Neural crest cell (in vitro differentiated cells): Measurements from ENCODE around the gene GNAT2. TPM values are rescaled to one million over a fixed set of nuclear protein-coding genes. Genes with fewer than 3 reads are reported as not detected.

ENCODE experiments used
- DNase-seq: peaks from one replicate; pipeline ENCODE4 v3.0.0; 2021; ENCODE audit warnings: low read depth, mixed read lengths, low spot score
- H3K27ac Mint-ChIP-seq: one replicate; pipeline ENCODE4 v1.8.0; 2021; ENCODE audit warnings: mild to moderate bottlenecking, mixed read lengths; ENCODE audit not compliant: unreplicated experiment
- H3K27me3 Mint-ChIP-seq: 2 replicates; pipeline ENCODE4 v1.8.0; 2021; ENCODE audit warnings: low read depth, mild to moderate bottlenecking, mixed read lengths
- H3K36me3 Mint-ChIP-seq: 2 replicates; pipeline ENCODE4 v1.8.0; 2021; ENCODE audit warnings: low read depth, mild to moderate bottlenecking, mixed read lengths
- H3K4me1 Mint-ChIP-seq: 2 replicates; pipeline ENCODE4 v1.8.0; 2021; ENCODE audit warnings: mixed read lengths
- H3K4me3 Mint-ChIP-seq: one replicate; pipeline ENCODE4 v1.8.0; 2021; ENCODE audit warnings: mild to moderate bottlenecking, mixed read lengths
- H3K9me3 Mint-ChIP-seq: 2 replicates; pipeline ENCODE4 v1.8.0; 2021; ENCODE audit warnings: mixed read lengths
- total RNA-seq: library from RNA; stranded (reverse); gene quantifications from 2 replicates; pipeline ENCODE4 v1.2.1, GENCODE V29; 2021
- TF ChIP-seq, protein P1 (sequence below): fragments of 200-600 bp; sonication (generic); conservative IDR thresholded peaks from 2 replicates; pipeline ENCODE4 v1.5.0; 2021; ENCODE audit warnings: antibody characterized with exemption, mild to moderate bottlenecking

GNAT2 gene
- total RNA-seq, 1 donor from 2014 or later, result not detected

DNA sequence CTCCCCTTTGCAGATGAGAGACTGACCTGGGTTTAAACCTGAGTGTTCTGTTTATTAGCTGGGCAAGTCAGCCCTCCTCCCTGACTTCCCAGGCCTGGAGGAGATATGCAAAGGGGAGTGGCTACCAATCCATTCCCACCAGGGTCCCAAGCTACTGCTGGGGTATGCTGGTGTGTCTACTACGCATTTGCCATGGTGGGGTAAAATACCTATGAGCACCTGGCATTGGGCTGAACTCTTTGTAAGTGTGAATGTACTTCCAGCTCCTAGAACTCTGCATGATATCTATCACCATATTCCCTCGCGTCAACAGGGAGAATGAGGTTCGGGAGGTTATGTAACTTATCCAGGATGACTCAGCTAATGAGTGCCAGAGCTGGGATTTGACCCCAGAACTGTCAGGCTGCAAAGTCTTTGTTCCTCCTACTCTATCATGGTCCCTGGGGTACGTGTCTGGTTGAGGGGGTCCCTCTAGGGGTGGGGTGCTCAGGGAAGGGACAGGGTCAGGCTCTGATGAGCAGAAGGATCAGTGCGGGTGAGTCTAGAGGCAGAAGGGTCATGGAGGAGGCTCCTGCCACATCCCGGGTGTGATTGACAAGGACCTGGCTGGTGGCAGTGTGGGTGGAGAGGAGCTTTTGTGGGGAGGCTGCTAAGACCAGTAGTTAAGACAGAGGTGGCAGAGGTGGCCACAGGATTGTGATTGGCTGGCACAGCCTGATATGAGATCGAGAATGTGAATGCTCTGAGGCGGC is 17.0 kb upstream of the GNAT2 start:
- Mint-ChIP-seq H3K4me3 (peak overlapping the region; percentile 8), H3K27ac (no peak overlapping the region), H3K4me1 (peaks cover 17% of the 10 kb centered on the region), H3K36me3 (no peaks in the 10 kb centered on the region), H3K9me3 (no peaks in the 10 kb centered on the region), H3K27me3 (no peaks in the 10 kb centered on the region)
- TF ChIP-seq, protein P1, sequence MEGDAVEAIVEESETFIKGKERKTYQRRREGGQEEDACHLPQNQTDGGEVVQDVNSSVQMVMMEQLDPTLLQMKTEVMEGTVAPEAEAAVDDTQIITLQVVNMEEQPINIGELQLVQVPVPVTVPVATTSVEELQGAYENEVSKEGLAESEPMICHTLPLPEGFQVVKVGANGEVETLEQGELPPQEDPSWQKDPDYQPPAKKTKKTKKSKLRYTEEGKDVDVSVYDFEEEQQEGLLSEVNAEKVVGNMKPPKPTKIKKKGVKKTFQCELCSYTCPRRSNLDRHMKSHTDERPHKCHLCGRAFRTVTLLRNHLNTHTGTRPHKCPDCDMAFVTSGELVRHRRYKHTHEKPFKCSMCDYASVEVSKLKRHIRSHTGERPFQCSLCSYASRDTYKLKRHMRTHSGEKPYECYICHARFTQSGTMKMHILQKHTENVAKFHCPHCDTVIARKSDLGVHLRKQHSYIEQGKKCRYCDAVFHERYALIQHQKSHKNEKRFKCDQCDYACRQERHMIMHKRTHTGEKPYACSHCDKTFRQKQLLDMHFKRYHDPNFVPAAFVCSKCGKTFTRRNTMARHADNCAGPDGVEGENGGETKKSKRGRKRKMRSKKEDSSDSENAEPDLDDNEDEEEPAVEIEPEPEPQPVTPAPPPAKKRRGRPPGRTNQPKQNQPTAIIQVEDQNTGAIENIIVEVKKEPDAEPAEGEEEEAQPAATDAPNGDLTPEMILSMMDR, result no peak
- no peak for DNase-seq

DNA sequence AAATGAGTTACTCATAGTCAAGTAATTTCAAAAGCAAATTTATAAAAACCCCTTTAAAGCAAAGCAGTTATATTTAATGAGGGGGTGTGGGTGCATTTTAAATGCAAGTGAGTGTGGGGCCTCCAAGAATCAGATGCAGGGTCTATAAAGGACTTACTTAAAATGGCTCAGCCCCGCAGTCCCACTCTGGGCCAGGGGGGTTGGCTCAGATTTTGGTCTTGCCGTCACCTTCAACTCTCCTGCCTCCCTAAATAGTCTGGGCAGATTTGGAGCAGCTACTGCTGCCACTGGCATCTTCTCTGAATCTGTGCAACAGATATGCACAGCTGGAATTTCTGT is 16.4 kb upstream of the GNAT2 start:
- Mint-ChIP-seq H3K4me1 (peaks cover 17% of the 10 kb centered on the region), H3K27ac (no peak overlapping the region), H3K4me3 (no peak overlapping the region)

DNA sequence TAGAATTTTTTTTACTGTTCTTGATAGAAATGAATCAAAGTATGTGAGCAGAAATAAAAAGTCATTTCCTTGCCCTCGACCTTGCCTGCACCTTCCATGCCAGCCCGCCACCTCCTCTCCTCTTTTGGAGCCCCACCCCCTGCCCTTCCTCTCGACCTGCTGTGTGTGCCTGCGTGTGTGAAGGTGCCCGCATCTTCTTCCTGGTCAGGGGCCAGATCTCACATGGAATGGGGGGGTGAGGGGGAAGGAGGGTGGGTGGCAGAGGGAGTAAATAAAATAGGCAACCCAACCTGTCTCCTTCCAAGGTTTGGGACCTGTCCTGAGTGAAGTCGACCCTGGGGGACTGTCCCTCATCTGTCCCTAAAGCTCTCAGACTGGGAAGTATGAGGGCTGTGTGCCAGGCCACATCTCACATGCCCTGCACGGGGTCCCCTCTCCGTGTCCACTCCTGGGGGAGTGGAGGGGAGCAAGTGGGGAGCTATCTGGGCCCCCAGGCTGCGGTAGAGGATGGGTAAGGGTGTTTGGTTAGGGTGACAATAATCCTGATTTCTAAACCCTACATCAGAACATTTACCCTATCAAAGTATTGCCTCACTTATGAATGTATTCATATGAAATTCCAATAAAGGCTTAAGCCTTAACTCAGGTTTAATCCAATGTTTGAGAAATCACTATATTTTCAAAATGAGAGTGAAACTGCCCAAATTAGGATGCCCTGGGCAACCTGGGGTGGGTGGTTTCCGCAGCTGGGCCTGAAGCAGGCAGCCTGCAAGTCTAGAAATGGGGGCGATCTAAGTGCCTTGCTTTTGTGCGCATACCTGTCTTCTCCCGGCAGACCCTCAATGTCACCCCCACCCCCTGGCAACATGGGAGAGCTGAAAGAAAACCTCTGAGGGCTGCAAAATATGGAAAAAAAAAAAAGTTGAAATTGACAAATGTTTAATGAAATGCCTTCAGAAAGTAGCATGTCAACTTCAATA is 15.6 kb upstream of the GNAT2 start:
- no peaks in the 10 kb centered on the region for H3K27me3 Mint-ChIP-seq
- H3K27ac Mint-ChIP-seq, result no peak overlapping the region
- H3K9me3 Mint-ChIP-seq, result no peaks in the 10 kb centered on the region
- TF ChIP-seq, protein P1, result no peak
- DNase-seq, result no peak
- peaks cover 15% of the 10 kb centered on the region for H3K4me1 Mint-ChIP-seq
- no peaks in the 10 kb centered on the region for H3K36me3 Mint-ChIP-seq
- no peak overlapping the region for H3K4me3 Mint-ChIP-seq

More for the DNA sequence above, 16.4 kb upstream of the GNAT2 start:
- DNase-seq, result no peak
- Mint-ChIP-seq H3K27me3 (no peaks in the 10 kb centered on the region), H3K9me3 (no peaks in the 10 kb centered on the region), H3K36me3 (no peaks in the 10 kb centered on the region)
- TF ChIP-seq, protein P1, result no peak

DNA sequence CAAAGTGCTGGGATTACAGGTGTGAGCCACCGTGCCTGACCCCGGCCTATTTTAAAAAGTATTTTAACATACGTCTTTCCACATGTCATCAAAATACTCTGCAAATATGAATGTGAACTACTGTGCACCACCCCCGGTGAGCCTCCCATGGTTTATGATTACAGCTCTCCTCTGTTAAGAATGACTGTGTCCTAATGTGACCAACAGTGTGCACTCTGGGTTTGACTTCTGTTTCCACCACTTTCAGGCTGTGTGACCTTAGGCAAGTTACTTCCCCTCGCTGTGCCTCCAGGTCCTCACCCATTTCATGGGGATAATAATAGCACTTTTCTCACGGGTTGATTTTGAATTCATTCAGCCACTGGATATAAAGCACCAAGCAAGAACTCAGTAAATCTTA is 14.9 kb upstream of the GNAT2 start:
- Mint-ChIP-seq H3K27me3 (no peaks in the 10 kb centered on the region), H3K27ac (no peak overlapping the region), H3K9me3 (no peaks in the 10 kb centered on the region), H3K36me3 (peaks cover 2% of the 10 kb centered on the region), H3K4me3 (no peak overlapping the region), H3K4me1 (peaks cover 14% of the 10 kb centered on the region)
- TF ChIP-seq, protein P1, result no peak
- no peak for DNase-seq

DNA sequence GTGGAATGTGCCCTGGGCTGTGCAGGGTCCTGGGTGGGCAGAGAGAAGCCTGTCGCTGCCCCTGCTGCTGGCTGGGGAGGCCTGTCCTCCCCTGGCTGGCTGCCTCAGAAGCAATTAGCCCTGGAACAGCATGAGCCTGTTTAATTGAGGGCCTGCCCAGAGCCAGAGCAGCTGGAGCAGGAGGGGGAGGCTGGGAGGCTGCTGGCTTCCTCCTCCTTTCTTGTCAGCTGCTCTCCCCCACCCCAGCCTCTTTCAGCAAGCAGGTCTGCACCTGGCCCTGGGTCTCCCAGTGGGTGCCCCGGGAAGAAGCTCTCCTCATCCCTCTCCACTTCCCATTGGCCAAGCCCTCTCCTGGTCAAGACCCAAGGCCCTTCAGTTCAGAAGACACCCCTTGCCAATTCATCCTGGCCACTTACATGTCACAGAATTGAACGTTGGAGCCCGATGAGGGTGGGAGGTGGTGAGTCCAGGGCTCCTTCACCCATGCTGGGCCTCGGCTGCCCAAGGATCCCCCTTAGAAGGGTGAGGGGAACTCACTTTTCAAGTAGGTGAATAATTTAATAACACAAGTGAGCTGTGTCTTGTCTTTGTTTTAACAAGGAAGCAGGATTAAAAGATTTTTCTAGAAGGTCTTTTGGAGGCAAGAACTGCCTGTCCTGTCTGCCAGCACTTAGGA is 13.4 kb upstream of the GNAT2 start:
- Mint-ChIP-seq H3K27ac (no peak overlapping the region), H3K36me3 (peaks cover 3% of the 10 kb centered on the region), H3K27me3 (no peaks in the 10 kb centered on the region), H3K4me1 (peaks cover 14% of the 10 kb centered on the region), H3K9me3 (no peaks in the 10 kb centered on the region), H3K4me3 (no peak overlapping the region)
- no peak for DNase-seq
- TF ChIP-seq, protein P1, result no peak
